Fibroblast of villous mesenchyme (primary cell): ENCODE data around the gene CLC. TPM values are rescaled to one million over a fixed set of nuclear protein-coding genes. Genes with fewer than 3 reads are reported as not detected.
"Not testable (repeated sequence)": the region's sequence is repeated elsewhere in the genome, so short reads cannot be mapped to it uniquely, and the experiment has no call there.

ENCODE experiments used
- DNase-seq: peaks from one replicate; pipeline ENCODE4 v3.0.0-alpha.2; 2010; ENCODE audit warnings: low read depth
- H3K4me3 ChIP-seq: 2 replicates; pipeline ENCODE4 v1.5.1; 2011; ENCODE audit warnings: low read depth, mild to moderate bottlenecking, low read length
- CTCF ChIP-seq: IDR thresholded peaks from 2 replicates; pipeline ENCODE4 v1.5.1; 2012; ENCODE audit warnings: low read depth, mild to moderate bottlenecking, low read length; ENCODE audit not compliant: insufficient read depth
- total RNA-seq: library from RNA; depleted of rRNA; stranded (reverse); fragments of >200 nt; gene quantifications from 2 replicates; pipeline ENCODE4 v1.2.3, GENCODE V29; 2012

Gene CLC
- total RNA-seq, result not detected in 2 replicates

GRCh38 chr19:39737891-39738290, at the start of gene CLC:
Gene CLC (minus strand): TSS chr19:39738029. CDS start chr19:39737952, 77 bp downstream.
- H3K4me3 ChIP-seq, result no peak within 1 kb of the TSS
- TF ChIP-seq CTCF, result no peak

GRCh38 chr19:39780894-39781293, 43.1 kb upstream of the CLC start:
- DNase-seq, result no peak
- no peak for TF ChIP-seq CTCF
- no peak overlapping the region for H3K4me3 ChIP-seq

More at GRCh38 chr19:39737891-39738290, at the start of gene CLC:
- DNase-seq, result no peak

- no peak for DNase-seq
- H3K4me3 ChIP-seq, result no peak within 1 kb of the TSS
- TF ChIP-seq CTCF, result no peak
Measured at GRCh38 chr19:39778763-39779162, 40.9 kb upstream of the CLC start, which contains the start of gene LEUTX. Gene LEUTX (plus strand): TSS chr19:39778854. CDS start chr19:39778921, 67 bp downstream.

GRCh38 chr19:39768786-39769185, 31.0 kb upstream of the CLC start:
- no peak overlapping the region for H3K4me3 ChIP-seq
- DNase-seq, result no peak
- TF ChIP-seq CTCF, result no peak

GRCh38 chr19:39768334-39768733, 30.5 kb upstream of the CLC start:
- TF ChIP-seq CTCF, result no peak
- no peak for DNase-seq

GRCh38 chr19:39765091-39766076, 27.6 kb upstream of the CLC start:
- peak; percentile 88 for TF ChIP-seq CTCF
- H3K4me3 ChIP-seq, result no peak overlapping the region
- peak; percentile 56 for DNase-seq

More at GRCh38 chr19:39768334-39768733, 30.5 kb upstream of the CLC start:
- no peak overlapping the region for H3K4me3 ChIP-seq

GRCh38 chr19:39761851-39762250, 24.0 kb upstream of the CLC start:
- not testable (repeated sequence) for H3K4me3 ChIP-seq, DNase-seq
